ENCODE measurements around the gene EPHA6. TPM values are rescaled to one million over a fixed set of nuclear protein-coding genes. Genes with fewer than 3 reads are reported as not detected.
"Not testable (repeated sequence)": the region's sequence is repeated elsewhere in the genome, so short reads cannot be mapped to it uniquely, and the experiment has no call there.

EPHA6 gene
- total RNA-seq, 1 donor from 2014 or later = 1.1 TPM

GRCh38 chr3:97187771-97188170 lies 373.4 kb downstream of the EPHA6 start:
- no peak for DNase-seq

- no peak for DNase-seq
Observed at GRCh38 chr3:97189835-97190234, 375.4 kb downstream of the EPHA6 start.

- DNase-seq = no peak
Observed at GRCh38 chr3:97197083-97197482, 382.7 kb downstream of the EPHA6 start.

DNA sequence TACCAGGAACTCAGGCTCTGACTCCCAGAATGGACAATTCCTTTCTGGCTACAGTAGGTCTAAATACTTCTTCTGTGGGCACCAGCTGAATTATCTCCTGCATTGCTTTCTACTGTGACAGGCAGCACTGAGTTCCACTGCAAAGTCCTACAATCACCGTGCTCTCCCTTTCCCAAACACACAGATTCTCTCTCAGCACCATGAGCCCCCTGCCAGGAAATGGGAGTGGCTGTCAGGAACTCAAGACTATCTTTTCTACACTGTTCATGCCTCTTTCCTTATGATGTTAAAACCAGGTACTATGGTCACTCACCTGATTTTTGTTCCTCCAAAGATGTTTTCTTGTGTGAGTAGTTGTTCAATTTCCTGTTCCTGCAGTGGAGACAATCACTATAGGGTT lies 383.4 kb downstream of the EPHA6 start:
- no peak for DNase-seq

DNA sequence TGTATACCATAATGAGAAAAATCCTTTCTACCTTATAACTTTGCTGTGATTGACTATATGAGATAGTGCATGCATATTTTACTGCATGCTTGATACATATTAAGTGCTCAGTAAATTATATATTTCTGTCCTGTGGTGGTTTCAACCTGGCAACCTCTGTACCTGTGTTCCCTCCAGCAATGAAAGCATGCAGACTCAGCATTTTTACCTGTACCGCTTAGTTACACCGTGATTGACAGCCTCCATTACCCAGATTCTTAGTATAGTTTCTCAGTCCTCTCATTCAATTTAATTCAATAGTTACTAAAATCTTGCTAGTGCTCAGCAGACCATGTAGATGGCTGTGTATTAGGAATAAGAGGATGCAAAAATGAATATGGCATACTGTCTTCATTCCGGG lies 386.0 kb downstream of the EPHA6 start:
- no peak for DNase-seq

- DNase-seq = no peak
Observed at GRCh38 chr3:97201814-97202213, 387.4 kb downstream of the EPHA6 start.

DNA sequence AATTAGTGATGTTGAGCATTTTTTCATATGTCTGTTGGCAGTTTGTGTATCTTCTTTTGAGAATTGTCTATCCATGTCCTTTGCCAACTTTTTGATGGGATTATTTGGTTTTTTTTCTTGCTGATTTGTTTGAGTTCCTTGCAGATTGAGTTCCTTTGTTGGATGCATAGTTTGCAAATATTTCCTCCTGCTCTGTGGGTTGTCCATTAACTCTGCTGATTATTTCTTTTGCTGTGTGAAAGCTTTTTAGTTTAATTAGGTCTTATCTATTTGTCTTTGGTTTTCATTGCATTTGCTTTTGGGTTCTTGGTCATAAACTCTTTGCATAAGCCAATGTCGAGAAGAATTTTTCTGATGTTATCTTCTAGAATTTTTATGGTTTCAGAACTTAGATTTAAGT lies 414.6 kb downstream of the EPHA6 start:
- no peak for DNase-seq

GRCh38 chr3:97230486-97230885 lies 416.1 kb downstream of the EPHA6 start:
- no peak for DNase-seq

- peak; percentile 60 for DNase-seq
Observed at GRCh38 chr3:97232393-97233034, 418.1 kb downstream of the EPHA6 start.

DNA sequence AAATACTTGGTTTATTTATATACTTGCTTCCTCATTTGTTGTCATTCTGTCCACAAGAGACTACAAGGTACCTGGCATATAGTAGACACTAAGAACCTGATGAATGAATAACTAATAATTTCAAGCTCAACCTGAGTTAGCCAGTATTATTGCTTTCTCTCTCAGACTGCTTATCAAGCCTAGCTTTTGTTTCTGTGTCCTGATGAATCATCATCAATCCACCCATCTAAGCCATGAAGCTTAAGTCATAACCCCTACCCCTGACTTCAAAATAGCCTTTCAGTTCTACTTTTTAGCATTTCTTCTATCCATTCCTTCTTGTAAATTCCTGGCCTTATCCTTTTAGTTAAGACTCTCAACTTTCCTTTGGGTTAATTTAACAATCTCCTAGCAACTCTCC lies 420.8 kb downstream of the EPHA6 start:
- DNase-seq = no peak

GRCh38 chr3:97235611-97236315 lies 421.4 kb downstream of the EPHA6 start:
- DNase-seq = no peak

DNA sequence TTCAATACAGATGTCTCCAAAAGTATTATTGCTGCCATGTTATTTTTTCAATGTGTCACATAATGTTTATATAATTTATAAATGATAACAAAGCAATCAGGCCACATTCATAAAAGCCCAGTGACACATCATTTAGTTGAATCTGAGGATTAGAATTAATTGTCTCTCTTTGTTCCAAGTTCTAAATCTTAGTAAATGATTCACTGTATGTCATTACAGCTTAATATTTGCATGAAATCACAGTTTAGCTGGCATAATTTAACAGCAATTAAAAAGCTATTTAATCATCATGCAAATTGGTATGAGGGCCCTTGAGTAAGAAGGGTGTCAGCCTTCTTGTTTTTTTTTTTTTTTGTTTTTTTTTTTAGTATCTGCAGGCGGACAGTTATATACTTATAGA lies 427.0 kb downstream of the EPHA6 start:
- no peak for DNase-seq

- DNase-seq = no peak
Observed at GRCh38 chr3:97245201-97245910, 431.0 kb downstream of the EPHA6 start.

GRCh38 chr3:97256060-97256459 lies 441.7 kb downstream of the EPHA6 start:
- DNase-seq = no peak

GRCh38 chr3:97257942-97258697 lies 443.7 kb downstream of the EPHA6 start:
- no peak for DNase-seq

GRCh38 chr3:97259263-97259662 lies 444.9 kb downstream of the EPHA6 start:
- DNase-seq = no peak

DNA sequence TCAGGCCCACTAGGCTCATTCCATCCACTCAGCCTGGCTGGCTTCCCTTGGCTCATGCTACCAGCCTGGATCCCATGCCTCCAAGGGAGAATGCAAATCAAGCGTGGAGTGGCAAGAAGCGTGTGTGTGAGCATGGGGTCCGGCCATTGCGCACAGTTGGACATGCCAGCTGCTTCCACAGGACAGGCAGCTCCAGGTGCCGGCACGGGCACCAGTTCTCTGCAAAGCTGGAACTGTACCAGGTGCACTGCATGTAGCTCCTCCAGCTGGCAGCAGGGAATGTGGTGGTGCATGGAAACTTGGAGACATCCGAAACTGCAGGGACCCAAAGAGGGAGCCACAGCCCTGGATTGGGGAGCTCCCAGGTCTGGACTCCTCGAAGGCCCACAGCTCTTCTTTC lies 449.8 kb downstream of the EPHA6 start:
- peak; percentile 35 for DNase-seq

DNA sequence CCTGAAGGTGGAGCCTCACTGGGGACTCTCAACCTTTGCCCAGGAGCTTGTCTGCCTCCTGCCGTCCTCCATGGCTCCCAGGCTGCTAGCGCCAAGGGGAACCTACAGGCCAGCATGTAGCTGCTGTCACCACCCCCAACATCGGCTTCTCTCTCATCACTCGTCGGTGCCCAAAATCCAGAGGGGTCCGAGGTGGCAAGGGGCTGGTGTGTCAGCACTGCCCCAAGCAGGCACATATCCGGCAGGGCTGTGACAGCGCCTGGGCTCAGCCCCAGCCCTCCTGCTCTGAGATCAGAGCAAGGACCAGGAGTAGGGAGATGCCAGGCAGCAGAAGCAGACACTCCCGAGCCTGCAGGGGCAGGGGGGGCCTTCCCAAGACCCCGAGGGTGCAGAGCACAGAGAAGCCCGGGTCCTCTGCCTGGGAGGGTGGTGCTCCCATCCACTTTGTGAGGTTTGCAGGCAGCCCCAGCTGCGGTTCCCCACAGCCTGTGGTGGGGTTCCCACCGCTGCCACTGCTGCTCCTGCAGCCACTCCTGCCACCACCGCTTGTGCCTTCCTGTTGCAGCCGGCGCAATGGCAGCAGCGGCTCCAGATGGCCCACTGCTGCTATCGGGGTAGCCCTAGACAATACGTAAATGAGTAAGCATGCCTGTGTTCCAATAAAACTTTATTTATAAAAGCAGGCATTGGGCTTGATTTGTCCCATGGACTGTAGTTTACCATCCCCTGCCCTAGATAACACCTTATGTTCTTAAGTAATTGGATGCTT lies 451.0 kb downstream of the EPHA6 start:
- DNase-seq = no peak

GRCh38 chr3:97269202-97269601 lies 454.8 kb downstream of the EPHA6 start:
- no peak for DNase-seq

DNA sequence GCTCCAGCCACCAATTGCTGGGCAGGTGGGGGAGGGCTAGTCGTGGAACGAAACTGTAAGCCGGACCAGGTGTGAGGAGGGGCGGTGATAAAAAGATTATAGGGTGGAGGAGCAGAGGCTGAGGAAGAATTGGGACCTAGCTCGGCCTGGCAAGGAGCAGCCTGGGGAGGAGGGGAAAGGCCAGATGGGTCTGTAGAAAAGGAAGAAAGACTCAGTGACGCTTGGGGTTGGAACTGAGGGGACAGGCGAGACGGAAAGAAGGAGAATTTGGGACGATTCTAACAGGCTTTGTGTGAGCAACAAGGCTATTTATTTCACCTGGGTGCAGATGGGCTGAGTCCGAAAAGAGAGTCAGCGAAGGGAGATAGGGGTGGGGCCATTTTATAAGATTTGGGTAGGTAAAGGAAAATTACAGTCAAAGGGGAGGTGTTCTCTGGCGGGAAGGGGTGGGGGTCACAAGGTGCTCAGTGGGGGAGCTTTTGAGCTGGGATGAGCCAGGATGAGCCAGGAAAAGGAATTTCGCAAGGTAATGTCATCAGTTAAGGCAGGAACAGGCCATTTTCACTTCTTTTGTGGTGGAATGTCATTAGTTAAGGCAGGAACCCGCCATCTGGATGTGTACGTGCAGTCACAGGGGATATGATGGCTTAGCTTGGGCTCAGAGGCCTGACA lies 462.6 kb downstream of the EPHA6 start:
- DNase-seq = not testable (repeated sequence)

DNA sequence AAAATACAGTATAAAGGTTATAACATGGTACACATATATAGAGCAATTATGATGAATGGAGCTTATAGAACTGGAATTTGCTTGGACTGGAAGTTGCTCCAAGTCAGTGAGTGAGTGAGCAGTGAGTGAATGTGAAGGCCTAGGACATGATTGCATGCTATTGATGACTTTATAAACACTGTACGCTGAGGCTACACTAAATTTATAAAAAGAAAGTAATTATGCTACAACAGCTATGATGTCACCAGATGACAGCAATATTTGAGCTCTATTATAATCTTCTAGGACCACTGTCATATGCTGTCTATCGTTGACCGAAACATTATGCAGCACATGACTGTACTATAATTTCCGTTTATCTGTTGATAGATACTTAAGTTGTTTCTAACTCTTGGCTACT lies 463.3 kb downstream of the EPHA6 start:
- DNase-seq = no peak
